ENCODE measurements around the gene STAB2.

The STAB2 gene

DNA sequence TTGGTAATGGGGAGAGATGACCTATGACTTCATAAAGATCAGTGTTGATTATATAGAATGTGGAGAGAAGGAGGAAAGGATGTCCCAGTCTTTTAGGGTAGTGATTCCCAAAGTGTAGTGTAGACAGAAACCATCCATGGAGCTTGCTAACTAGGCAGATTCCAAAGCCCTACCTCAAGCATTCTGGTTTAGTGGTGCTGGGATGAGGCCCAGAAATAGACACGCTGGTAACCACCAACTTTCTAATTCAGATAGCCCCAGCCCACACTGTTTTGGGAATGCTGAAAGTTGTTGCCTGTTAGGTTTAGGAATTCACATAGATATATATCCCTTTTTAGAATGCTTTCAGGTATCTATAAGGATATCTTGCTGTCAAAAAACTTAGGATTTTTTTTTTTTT lies 69.2 kb downstream of the STAB2 start:
- no peak for TF ChIP-seq TAF1 (IDR thresholded peaks at IDR 0.05; ENCODE audit: low read depth)
- no peak for TF ChIP-seq MAX (IDR thresholded peaks at IDR 0.05)
- TF ChIP-seq, protein P1, sequence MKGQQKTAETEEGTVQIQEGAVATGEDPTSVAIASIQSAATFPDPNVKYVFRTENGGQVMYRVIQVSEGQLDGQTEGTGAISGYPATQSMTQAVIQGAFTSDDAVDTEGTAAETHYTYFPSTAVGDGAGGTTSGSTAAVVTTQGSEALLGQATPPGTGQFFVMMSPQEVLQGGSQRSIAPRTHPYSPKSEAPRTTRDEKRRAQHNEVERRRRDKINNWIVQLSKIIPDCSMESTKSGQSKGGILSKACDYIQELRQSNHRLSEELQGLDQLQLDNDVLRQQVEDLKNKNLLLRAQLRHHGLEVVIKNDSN (IDR thresholded peaks at IDR 0.05), result no peak
- no peak for TF ChIP-seq TEAD4 (IDR thresholded peaks at IDR 0.05)
- no peak for TF ChIP-seq CEBPB (IDR thresholded peaks at IDR 0.05)
- TF ChIP-seq NFIC (IDR thresholded peaks at IDR 0.05), result no peak
- no peak for TF ChIP-seq YY1 (IDR thresholded peaks at IDR 0.05; ENCODE audit: low read depth)
- TF ChIP-seq, protein P2, sequence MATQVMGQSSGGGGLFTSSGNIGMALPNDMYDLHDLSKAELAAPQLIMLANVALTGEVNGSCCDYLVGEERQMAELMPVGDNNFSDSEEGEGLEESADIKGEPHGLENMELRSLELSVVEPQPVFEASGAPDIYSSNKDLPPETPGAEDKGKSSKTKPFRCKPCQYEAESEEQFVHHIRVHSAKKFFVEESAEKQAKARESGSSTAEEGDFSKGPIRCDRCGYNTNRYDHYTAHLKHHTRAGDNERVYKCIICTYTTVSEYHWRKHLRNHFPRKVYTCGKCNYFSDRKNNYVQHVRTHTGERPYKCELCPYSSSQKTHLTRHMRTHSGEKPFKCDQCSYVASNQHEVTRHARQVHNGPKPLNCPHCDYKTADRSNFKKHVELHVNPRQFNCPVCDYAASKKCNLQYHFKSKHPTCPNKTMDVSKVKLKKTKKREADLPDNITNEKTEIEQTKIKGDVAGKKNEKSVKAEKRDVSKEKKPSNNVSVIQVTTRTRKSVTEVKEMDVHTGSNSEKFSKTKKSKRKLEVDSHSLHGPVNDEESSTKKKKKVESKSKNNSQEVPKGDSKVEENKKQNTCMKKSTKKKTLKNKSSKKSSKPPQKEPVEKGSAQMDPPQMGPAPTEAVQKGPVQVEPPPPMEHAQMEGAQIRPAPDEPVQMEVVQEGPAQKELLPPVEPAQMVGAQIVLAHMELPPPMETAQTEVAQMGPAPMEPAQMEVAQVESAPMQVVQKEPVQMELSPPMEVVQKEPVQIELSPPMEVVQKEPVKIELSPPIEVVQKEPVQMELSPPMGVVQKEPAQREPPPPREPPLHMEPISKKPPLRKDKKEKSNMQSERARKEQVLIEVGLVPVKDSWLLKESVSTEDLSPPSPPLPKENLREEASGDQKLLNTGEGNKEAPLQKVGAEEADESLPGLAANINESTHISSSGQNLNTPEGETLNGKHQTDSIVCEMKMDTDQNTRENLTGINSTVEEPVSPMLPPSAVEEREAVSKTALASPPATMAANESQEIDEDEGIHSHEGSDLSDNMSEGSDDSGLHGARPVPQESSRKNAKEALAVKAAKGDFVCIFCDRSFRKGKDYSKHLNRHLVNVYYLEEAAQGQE (IDR thresholded peaks at IDR 0.05; ENCODE audit: low read depth), result no peak
- TF ChIP-seq TCF12 (IDR thresholded peaks at IDR 0.05; ENCODE audit: low read depth), result no peak
- TF ChIP-seq FOXM1 (IDR thresholded peaks at IDR 0.05; ENCODE audit: borderline replicate concordance, low read depth), result no peak
- TF ChIP-seq ZBTB7A (IDR thresholded peaks at IDR 0.05; ENCODE audit: low read depth), result no peak
- TF ChIP-seq RAD21 (IDR thresholded peaks at IDR 0.05; ENCODE audit: low read depth), result no peak
- no peak for TF ChIP-seq CREB1 (IDR thresholded peaks at IDR 0.05; ENCODE audit: low read depth)
- TF ChIP-seq EP300 (IDR thresholded peaks at IDR 0.05; ENCODE audit: borderline replicate concordance), result no peak
- TF ChIP-seq EGR1 (IDR thresholded peaks at IDR 0.05), result no peak

- no peak for TF ChIP-seq TAF1 (IDR thresholded peaks at IDR 0.05; ENCODE audit: low read depth)
Observed at GRCh38 chr12:103657331-103657730, 70.3 kb downstream of the STAB2 start.

DNA sequence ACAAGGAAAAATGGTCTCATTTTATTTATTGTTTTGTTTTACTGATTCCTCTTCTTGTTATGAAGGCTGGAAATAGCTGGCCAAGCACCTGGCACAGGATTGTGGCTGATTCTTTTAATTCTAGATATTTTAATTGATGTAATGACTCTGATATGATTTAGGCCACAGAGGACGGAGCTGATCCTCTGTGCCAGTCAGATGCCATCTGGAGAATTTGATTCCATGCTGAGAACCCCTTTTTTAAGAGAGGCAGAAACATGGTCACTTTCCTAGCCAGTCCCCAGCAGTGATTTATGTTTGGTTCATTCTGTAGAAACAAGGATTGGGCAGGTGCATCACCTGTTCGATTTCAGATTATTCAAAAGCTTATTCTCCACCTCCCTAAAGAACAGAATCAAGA lies 77.6 kb downstream of the STAB2 start:
- TF ChIP-seq MAX (IDR thresholded peaks at IDR 0.05) (no peak), RAD21 (IDR thresholded peaks at IDR 0.05; ENCODE audit: low read depth) (no peak), TCF12 (IDR thresholded peaks at IDR 0.05; ENCODE audit: low read depth) (no peak), TAF1 (IDR thresholded peaks at IDR 0.05; ENCODE audit: low read depth) (no peak), YY1 (IDR thresholded peaks at IDR 0.05; ENCODE audit: low read depth) (no peak), CREB1 (IDR thresholded peaks at IDR 0.05; ENCODE audit: low read depth) (no peak), EP300 (IDR thresholded peaks at IDR 0.05; ENCODE audit: borderline replicate concordance) (no peak), TEAD4 (IDR thresholded peaks at IDR 0.05) (no peak), NFIC (IDR thresholded peaks at IDR 0.05) (no peak), EGR1 (IDR thresholded peaks at IDR 0.05) (no peak), ZBTB7A (IDR thresholded peaks at IDR 0.05; ENCODE audit: low read depth) (no peak), CEBPB (IDR thresholded peaks at IDR 0.05) (no peak), FOXM1 (IDR thresholded peaks at IDR 0.05; ENCODE audit: borderline replicate concordance, low read depth) (no peak)
- TF ChIP-seq, protein P2 (IDR thresholded peaks at IDR 0.05; ENCODE audit: low read depth), result no peak
- TF ChIP-seq, protein P1 (IDR thresholded peaks at IDR 0.05), result no peak

- TF ChIP-seq EP300 (IDR thresholded peaks at IDR 0.05; ENCODE audit: borderline replicate concordance), result no peak
- TF ChIP-seq EGR1 (IDR thresholded peaks at IDR 0.05), result no peak
- TF ChIP-seq FOXM1 (IDR thresholded peaks at IDR 0.05; ENCODE audit: borderline replicate concordance, low read depth), result no peak
- TF ChIP-seq RAD21 (IDR thresholded peaks at IDR 0.05; ENCODE audit: low read depth), result no peak
- no peak for TF ChIP-seq ZBTB7A (IDR thresholded peaks at IDR 0.05; ENCODE audit: low read depth)
- TF ChIP-seq, protein P1 (IDR thresholded peaks at IDR 0.05), result no peak
- no peak for TF ChIP-seq CEBPB (IDR thresholded peaks at IDR 0.05)
- TF ChIP-seq, protein P2 (IDR thresholded peaks at IDR 0.05; ENCODE audit: low read depth), result no peak
- TF ChIP-seq TCF12 (IDR thresholded peaks at IDR 0.05; ENCODE audit: low read depth), result no peak
- no peak for TF ChIP-seq NFIC (IDR thresholded peaks at IDR 0.05)
- no peak for TF ChIP-seq CREB1 (IDR thresholded peaks at IDR 0.05; ENCODE audit: low read depth)
- no peak for TF ChIP-seq MAX (IDR thresholded peaks at IDR 0.05)
- TF ChIP-seq YY1 (IDR thresholded peaks at IDR 0.05; ENCODE audit: low read depth), result no peak
- no peak for TF ChIP-seq TAF1 (IDR thresholded peaks at IDR 0.05; ENCODE audit: low read depth)
- no peak for TF ChIP-seq TEAD4 (IDR thresholded peaks at IDR 0.05)
Observed at GRCh38 chr12:103665971-103666370, 78.9 kb downstream of the STAB2 start.

Measured in Ishikawa (cell line).